NCI-H1930 (cell line): ENCODE measurements around the gene TFR2.

Source experiments
- DNase-seq, 2 experiments: peaks; one replicate each; lab custom pipeline; 2025; lab: John Stamatoyannopoulos, UW

Gene TFR2

GRCh38 chr7:100572281-100572948, 68.9 kb downstream of the TFR2 start:
- DNase-seq = no peak

- no peak for DNase-seq
Measured at GRCh38 chr7:100571829-100572116, 69.6 kb downstream of the TFR2 start.

DNA sequence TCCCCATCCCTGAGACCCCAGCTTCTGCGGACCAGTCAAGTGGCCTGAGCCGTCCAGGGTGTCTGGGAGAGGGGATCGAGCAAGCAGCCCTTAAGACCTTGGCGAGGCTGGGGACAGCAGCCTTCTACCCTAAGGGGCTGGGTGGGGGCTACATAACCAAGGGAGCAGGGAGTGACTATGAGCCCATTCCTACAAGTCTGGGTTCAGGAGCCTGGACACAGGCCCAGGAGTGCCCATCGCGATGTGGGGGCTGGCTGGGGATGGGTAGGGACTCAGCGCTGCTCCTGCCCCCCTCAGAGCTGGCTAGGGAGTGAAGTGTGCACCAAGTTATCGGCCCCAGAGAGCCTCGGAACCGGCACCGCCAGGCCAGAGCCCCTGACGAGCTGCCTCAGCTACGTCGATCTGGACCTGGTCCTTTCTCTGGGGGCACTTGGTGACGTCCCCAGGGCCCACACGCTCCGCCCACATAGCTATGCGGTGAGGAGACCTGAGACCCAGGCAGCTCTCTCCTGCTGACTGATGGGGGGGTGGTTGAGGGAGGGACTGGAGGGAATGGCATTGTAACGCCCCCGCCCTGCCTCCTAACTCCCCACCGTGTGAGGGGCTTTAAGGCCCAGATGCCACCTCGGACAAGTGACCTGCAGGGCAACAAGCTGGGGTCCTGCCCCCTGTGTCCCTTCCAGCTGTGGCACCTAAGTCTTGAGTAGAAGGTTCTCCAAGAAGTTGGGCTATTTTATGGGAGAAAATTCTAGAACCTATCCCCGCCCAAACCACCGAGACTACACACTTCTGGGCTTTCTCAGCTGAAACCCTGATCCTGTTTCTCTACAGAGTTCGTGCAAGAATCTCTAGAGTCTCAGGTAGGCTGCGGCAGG, 70.2 kb downstream of the TFR2 start:
- no peak for DNase-seq
